OCI-LY7 (cell line): ENCODE data around the gene RABGGTB.

Experiments
- EZH2phosphoT487 ChIP-seq: fragments of 200-600 bp; sonication (generic); IDR thresholded peaks from 2 replicates; pipeline ENCODE4 v1.6.1; 2018; ENCODE audit warnings: low read depth, borderline replicate concordance, mild to moderate bottlenecking, mixed run types, antibody characterized with exemption, low read length, moderate library complexity, mixed read lengths
- TF ChIP-seq, protein P1 (sequence below): fragments of 200-600 bp; sonication (generic); conservative IDR thresholded peaks from 2 replicates; pipeline ENCODE4 v1.5.1; 2014; ENCODE audit warnings: mild to moderate bottlenecking, antibody characterized with exemption, low read length, moderate library complexity, mixed read lengths

- TF ChIP-seq, protein P1, sequence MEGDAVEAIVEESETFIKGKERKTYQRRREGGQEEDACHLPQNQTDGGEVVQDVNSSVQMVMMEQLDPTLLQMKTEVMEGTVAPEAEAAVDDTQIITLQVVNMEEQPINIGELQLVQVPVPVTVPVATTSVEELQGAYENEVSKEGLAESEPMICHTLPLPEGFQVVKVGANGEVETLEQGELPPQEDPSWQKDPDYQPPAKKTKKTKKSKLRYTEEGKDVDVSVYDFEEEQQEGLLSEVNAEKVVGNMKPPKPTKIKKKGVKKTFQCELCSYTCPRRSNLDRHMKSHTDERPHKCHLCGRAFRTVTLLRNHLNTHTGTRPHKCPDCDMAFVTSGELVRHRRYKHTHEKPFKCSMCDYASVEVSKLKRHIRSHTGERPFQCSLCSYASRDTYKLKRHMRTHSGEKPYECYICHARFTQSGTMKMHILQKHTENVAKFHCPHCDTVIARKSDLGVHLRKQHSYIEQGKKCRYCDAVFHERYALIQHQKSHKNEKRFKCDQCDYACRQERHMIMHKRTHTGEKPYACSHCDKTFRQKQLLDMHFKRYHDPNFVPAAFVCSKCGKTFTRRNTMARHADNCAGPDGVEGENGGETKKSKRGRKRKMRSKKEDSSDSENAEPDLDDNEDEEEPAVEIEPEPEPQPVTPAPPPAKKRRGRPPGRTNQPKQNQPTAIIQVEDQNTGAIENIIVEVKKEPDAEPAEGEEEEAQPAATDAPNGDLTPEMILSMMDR, result no peak
- no peak for TF ChIP-seq EZH2phosphoT487
These were observed 40.8 kb upstream of the RABGGTB start for GRCh38 chr1:75745276-75745675.
